ENCODE data around the gene DLGAP1.

DLGAP1 gene

GRCh38 chr18:4433717-4434116 lies 21.4 kb downstream of the DLGAP1 start:
- no peaks in the 10 kb centered on the region for H3K4me1 ChIP-seq (ENCODE audit: control insufficient read depth, insufficient read depth, low read length)
- no peaks in the 10 kb centered on the region for H3K27me3 ChIP-seq (ENCODE audit: control insufficient read depth, insufficient read depth, low read length)
- no peaks in the 10 kb centered on the region for H3K36me3 ChIP-seq (ENCODE audit: insufficient read depth, low read length)
- no peak overlapping the region for H3K4me2 ChIP-seq (ENCODE audit: low read length)
- H3K9ac ChIP-seq (ENCODE audit: low read depth, low read length): no peak overlapping the region
- H3K9me3 ChIP-seq (replicated peaks; ENCODE audit: low read length): peaks cover 12% of the 10 kb centered on the region
- H3K4me3 ChIP-seq (ENCODE audit: low read length): no peak overlapping the region

- Histone ChIP-seq H3K4me2 (ENCODE audit: low read length) (no peak overlapping the region), H3K4me3 (ENCODE audit: low read length) (no peak overlapping the region), H3K4me1 (ENCODE audit: control insufficient read depth, insufficient read depth, low read length) (no peaks in the 10 kb centered on the region), H3K27me3 (ENCODE audit: control insufficient read depth, insufficient read depth, low read length) (no peaks in the 10 kb centered on the region), H3K9ac (ENCODE audit: low read depth, low read length) (no peak overlapping the region), H3K9me3 (replicated peaks; ENCODE audit: low read length) (peaks cover 8% of the 10 kb centered on the region), H3K36me3 (ENCODE audit: insufficient read depth, low read length) (no peaks in the 10 kb centered on the region)
These were observed 24.3 kb downstream of the DLGAP1 start for GRCh38 chr18:4430836-4431235.

- Histone ChIP-seq H3K9me3 (replicated peaks; ENCODE audit: low read length) (peaks cover 12% of the 10 kb centered on the region), H3K4me1 (ENCODE audit: control insufficient read depth, insufficient read depth, low read length) (no peaks in the 10 kb centered on the region), H3K36me3 (ENCODE audit: insufficient read depth, low read length) (no peaks in the 10 kb centered on the region), H3K4me2 (ENCODE audit: low read length) (no peak overlapping the region), H3K9ac (ENCODE audit: low read depth, low read length) (no peak overlapping the region), H3K27me3 (ENCODE audit: control insufficient read depth, insufficient read depth, low read length) (no peaks in the 10 kb centered on the region), H3K4me3 (ENCODE audit: low read length) (no peak overlapping the region)
These were observed 37.4 kb downstream of the DLGAP1 start for GRCh38 chr18:4417714-4418113.

GRCh38 chr18:4416976-4417375 lies 38.1 kb downstream of the DLGAP1 start:
- Histone ChIP-seq H3K4me3 (ENCODE audit: low read length) (no peak overlapping the region), H3K27me3 (ENCODE audit: control insufficient read depth, insufficient read depth, low read length) (no peaks in the 10 kb centered on the region), H3K4me1 (ENCODE audit: control insufficient read depth, insufficient read depth, low read length) (no peaks in the 10 kb centered on the region), H3K4me2 (ENCODE audit: low read length) (no peak overlapping the region), H3K36me3 (ENCODE audit: insufficient read depth, low read length) (no peaks in the 10 kb centered on the region), H3K9ac (ENCODE audit: low read depth, low read length) (no peak overlapping the region), H3K9me3 (replicated peaks; ENCODE audit: low read length) (peaks cover 12% of the 10 kb centered on the region)

- no peak overlapping the region for H3K9ac ChIP-seq (ENCODE audit: low read depth, low read length)
- no peaks in the 10 kb centered on the region for H3K36me3 ChIP-seq (ENCODE audit: insufficient read depth, low read length)
- no peak overlapping the region for H3K4me3 ChIP-seq (ENCODE audit: low read length)
- no peak overlapping the region for H3K4me2 ChIP-seq (ENCODE audit: low read length)
- peaks cover 3% of the 10 kb centered on the region for H3K9me3 ChIP-seq (replicated peaks; ENCODE audit: low read length)
- no peaks in the 10 kb centered on the region for H3K4me1 ChIP-seq (ENCODE audit: control insufficient read depth, insufficient read depth, low read length)
- no peaks in the 10 kb centered on the region for H3K27me3 ChIP-seq (ENCODE audit: control insufficient read depth, insufficient read depth, low read length)
These were observed 42.8 kb downstream of the DLGAP1 start for GRCh38 chr18:4412286-4412685.

- Histone ChIP-seq H3K27me3 (ENCODE audit: control insufficient read depth, insufficient read depth, low read length) (no peaks in the 10 kb centered on the region), H3K4me3 (ENCODE audit: low read length) (no peak overlapping the region), H3K9ac (ENCODE audit: low read depth, low read length) (no peak overlapping the region), H3K36me3 (ENCODE audit: insufficient read depth, low read length) (no peaks in the 10 kb centered on the region), H3K4me1 (ENCODE audit: control insufficient read depth, insufficient read depth, low read length) (no peaks in the 10 kb centered on the region), H3K9me3 (replicated peaks; ENCODE audit: low read length) (peaks cover 10% of the 10 kb centered on the region), H3K4me2 (ENCODE audit: low read length) (no peak overlapping the region)
These were observed 48.3 kb downstream of the DLGAP1 start for GRCh38 chr18:4406856-4407255.

- H3K9ac ChIP-seq (ENCODE audit: low read depth, low read length): no peak overlapping the region
- H3K9me3 ChIP-seq (replicated peaks; ENCODE audit: low read length): peaks cover 10% of the 10 kb centered on the region
- no peaks in the 10 kb centered on the region for H3K36me3 ChIP-seq (ENCODE audit: insufficient read depth, low read length)
- H3K4me1 ChIP-seq (ENCODE audit: control insufficient read depth, insufficient read depth, low read length): no peaks in the 10 kb centered on the region
- H3K4me2 ChIP-seq (ENCODE audit: low read length): no peak overlapping the region
- H3K27me3 ChIP-seq (ENCODE audit: control insufficient read depth, insufficient read depth, low read length): no peaks in the 10 kb centered on the region
- H3K4me3 ChIP-seq (ENCODE audit: low read length): no peak overlapping the region
These were observed 49.1 kb downstream of the DLGAP1 start for GRCh38 chr18:4405965-4406364.

- no peaks in the 10 kb centered on the region for H3K27me3 ChIP-seq (ENCODE audit: control insufficient read depth, insufficient read depth, low read length)
- H3K4me2 ChIP-seq (ENCODE audit: low read length): no peak overlapping the region
- H3K36me3 ChIP-seq (ENCODE audit: insufficient read depth, low read length): no peaks in the 10 kb centered on the region
- no peaks in the 10 kb centered on the region for H3K4me1 ChIP-seq (ENCODE audit: control insufficient read depth, insufficient read depth, low read length)
- H3K9ac ChIP-seq (ENCODE audit: low read depth, low read length): no peak overlapping the region
- H3K9me3 ChIP-seq (replicated peaks; ENCODE audit: low read length): peaks cover 10% of the 10 kb centered on the region
- no peak overlapping the region for H3K4me3 ChIP-seq (ENCODE audit: low read length)
These were observed 51.3 kb downstream of the DLGAP1 start for GRCh38 chr18:4403836-4404235.

- Histone ChIP-seq H3K4me2 (ENCODE audit: low read length) (no peak overlapping the region), H3K27me3 (ENCODE audit: control insufficient read depth, insufficient read depth, low read length) (no peaks in the 10 kb centered on the region), H3K4me1 (ENCODE audit: control insufficient read depth, insufficient read depth, low read length) (no peaks in the 10 kb centered on the region), H3K9ac (ENCODE audit: low read depth, low read length) (no peak overlapping the region), H3K9me3 (replicated peaks; ENCODE audit: low read length) (peaks cover 5% of the 10 kb centered on the region), H3K4me3 (ENCODE audit: low read length) (no peak overlapping the region), H3K36me3 (ENCODE audit: insufficient read depth, low read length) (no peaks in the 10 kb centered on the region)
These were observed 54.2 kb downstream of the DLGAP1 start for GRCh38 chr18:4400911-4401310.

GRCh38 chr18:4399929-4400328 lies 55.2 kb downstream of the DLGAP1 start:
- Histone ChIP-seq H3K4me2 (ENCODE audit: low read length) (no peak overlapping the region), H3K4me1 (ENCODE audit: control insufficient read depth, insufficient read depth, low read length) (no peaks in the 10 kb centered on the region), H3K4me3 (ENCODE audit: low read length) (no peak overlapping the region), H3K27me3 (ENCODE audit: control insufficient read depth, insufficient read depth, low read length) (no peaks in the 10 kb centered on the region), H3K9me3 (replicated peaks; ENCODE audit: low read length) (no peaks in the 10 kb centered on the region), H3K36me3 (ENCODE audit: insufficient read depth, low read length) (no peaks in the 10 kb centered on the region), H3K9ac (ENCODE audit: low read depth, low read length) (no peak overlapping the region)

- peaks cover 7% of the 10 kb centered on the region for H3K9me3 ChIP-seq (replicated peaks; ENCODE audit: low read length)
- H3K36me3 ChIP-seq (ENCODE audit: insufficient read depth, low read length): no peaks in the 10 kb centered on the region
- no peak overlapping the region for H3K9ac ChIP-seq (ENCODE audit: low read depth, low read length)
- no peak overlapping the region for H3K4me2 ChIP-seq (ENCODE audit: low read length)
- H3K4me1 ChIP-seq (ENCODE audit: control insufficient read depth, insufficient read depth, low read length): no peaks in the 10 kb centered on the region
- H3K27me3 ChIP-seq (ENCODE audit: control insufficient read depth, insufficient read depth, low read length): no peaks in the 10 kb centered on the region
- H3K4me3 ChIP-seq (ENCODE audit: low read length): no peak overlapping the region
These were observed 60.4 kb downstream of the DLGAP1 start for GRCh38 chr18:4394700-4395099.

GRCh38 chr18:4391859-4392258 lies 63.2 kb downstream of the DLGAP1 start:
- no peak overlapping the region for H3K4me3 ChIP-seq (ENCODE audit: low read length)
- H3K9ac ChIP-seq (ENCODE audit: low read depth, low read length): no peak overlapping the region

More at GRCh38 chr18:4391859-4392258, 63.2 kb downstream of the DLGAP1 start:
- H3K4me2 ChIP-seq (ENCODE audit: low read length): no peak overlapping the region
- no peaks in the 10 kb centered on the region for H3K4me1 ChIP-seq (ENCODE audit: control insufficient read depth, insufficient read depth, low read length)
- no peaks in the 10 kb centered on the region for H3K36me3 ChIP-seq (ENCODE audit: insufficient read depth, low read length)
- H3K9me3 ChIP-seq (replicated peaks; ENCODE audit: low read length): peaks cover 7% of the 10 kb centered on the region
- no peaks in the 10 kb centered on the region for H3K27me3 ChIP-seq (ENCODE audit: control insufficient read depth, insufficient read depth, low read length)
